ENCODE results near the gene SMIM22. TPM values are rescaled to one million over a fixed set of nuclear protein-coding genes. Genes with fewer than 3 reads are reported as not detected.

SMIM22 gene
- total RNA-seq, 1 donor from 2014 or later: not detected

GRCh38 chr16:4776141-4776705 is 18.9 kb upstream of the SMIM22 start:
- no peak for DNase-seq (ENCODE audit: extremely low spot score in 2 of 2)
- TF ChIP-seq, protein P1, sequence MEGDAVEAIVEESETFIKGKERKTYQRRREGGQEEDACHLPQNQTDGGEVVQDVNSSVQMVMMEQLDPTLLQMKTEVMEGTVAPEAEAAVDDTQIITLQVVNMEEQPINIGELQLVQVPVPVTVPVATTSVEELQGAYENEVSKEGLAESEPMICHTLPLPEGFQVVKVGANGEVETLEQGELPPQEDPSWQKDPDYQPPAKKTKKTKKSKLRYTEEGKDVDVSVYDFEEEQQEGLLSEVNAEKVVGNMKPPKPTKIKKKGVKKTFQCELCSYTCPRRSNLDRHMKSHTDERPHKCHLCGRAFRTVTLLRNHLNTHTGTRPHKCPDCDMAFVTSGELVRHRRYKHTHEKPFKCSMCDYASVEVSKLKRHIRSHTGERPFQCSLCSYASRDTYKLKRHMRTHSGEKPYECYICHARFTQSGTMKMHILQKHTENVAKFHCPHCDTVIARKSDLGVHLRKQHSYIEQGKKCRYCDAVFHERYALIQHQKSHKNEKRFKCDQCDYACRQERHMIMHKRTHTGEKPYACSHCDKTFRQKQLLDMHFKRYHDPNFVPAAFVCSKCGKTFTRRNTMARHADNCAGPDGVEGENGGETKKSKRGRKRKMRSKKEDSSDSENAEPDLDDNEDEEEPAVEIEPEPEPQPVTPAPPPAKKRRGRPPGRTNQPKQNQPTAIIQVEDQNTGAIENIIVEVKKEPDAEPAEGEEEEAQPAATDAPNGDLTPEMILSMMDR (IDR thresholded peaks at IDR 0.05): no peak
- TF ChIP-seq POLR2AphosphoS5 (IDR thresholded peaks at IDR 0.05; ENCODE audit: insufficient read depth in 1 of 2, low read depth in 1 of 2): no peak
- TF ChIP-seq POLR2A (IDR thresholded peaks at IDR 0.05): no peak
- Histone ChIP-seq H3K27ac (no peak overlapping the region), H3K4me1 (no peaks in the 10 kb centered on the region), H3K4me3 (no peak overlapping the region), H3K9me3 (no peaks in the 10 kb centered on the region), H3K36me3 (no peaks in the 10 kb centered on the region), H3K27me3 (no peaks in the 10 kb centered on the region)
- intact Hi-C loops (cut with DNase I): no loop called here

DNA sequence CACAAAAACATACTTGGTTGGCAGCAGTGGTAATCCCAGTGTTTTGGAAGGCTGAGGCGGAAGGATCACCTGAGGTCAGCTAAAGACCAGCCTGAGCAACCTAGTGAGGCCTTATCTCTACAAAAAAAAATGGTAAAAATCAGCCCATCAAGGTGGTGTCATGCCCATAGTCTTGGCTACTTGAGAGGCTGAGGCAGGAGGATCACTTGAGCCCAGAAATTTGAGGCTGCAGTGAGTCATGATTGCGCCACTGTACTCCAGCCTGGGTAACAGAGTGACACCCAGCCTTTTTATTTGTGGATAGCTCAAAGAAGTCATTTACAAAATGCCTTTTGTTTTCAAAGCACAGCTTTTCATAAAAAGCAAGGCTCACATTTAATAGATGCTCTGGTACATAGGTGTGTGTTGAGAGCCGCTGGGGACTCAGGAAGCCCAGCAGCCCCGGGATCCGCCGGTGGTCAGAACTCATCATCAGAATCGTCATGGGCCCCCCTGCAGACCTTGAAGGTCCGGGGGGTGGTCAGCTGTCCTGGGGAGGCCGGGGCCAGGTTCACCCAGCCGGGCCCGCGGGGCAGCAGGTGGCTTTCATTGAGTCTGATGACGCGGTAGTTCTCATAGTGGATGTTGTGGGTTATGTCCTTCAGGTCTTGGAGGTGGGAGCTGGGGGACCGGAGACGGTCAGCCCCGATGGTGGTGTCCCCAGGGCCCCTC is 17.7 kb upstream of the SMIM22 start:
- Histone ChIP-seq H3K27ac (no peak overlapping the region), H3K4me1 (no peaks in the 10 kb centered on the region), H3K27me3 (no peaks in the 10 kb centered on the region), H3K9me3 (no peaks in the 10 kb centered on the region), H3K4me3 (no peak overlapping the region), H3K36me3 (no peaks in the 10 kb centered on the region)
- no peak for DNase-seq (ENCODE audit: extremely low spot score in 2 of 2)
- intact Hi-C loops (cut with DNase I): no loop called here
- TF ChIP-seq POLR2AphosphoS5 (IDR thresholded peaks at IDR 0.05; ENCODE audit: insufficient read depth in 1 of 2, low read depth in 1 of 2) (no peak), POLR2A (IDR thresholded peaks at IDR 0.05) (no peak)
- TF ChIP-seq, protein P1 (IDR thresholded peaks at IDR 0.05): no peak

- intact Hi-C loops (cut with DNase I): no loop called here
- no peak for DNase-seq (ENCODE audit: extremely low spot score in 2 of 2)
- Histone ChIP-seq H3K4me1 (no peaks in the 10 kb centered on the region), H3K4me3 (no peak overlapping the region), H3K27me3 (no peaks in the 10 kb centered on the region), H3K27ac (no peak overlapping the region), H3K36me3 (no peaks in the 10 kb centered on the region), H3K9me3 (no peaks in the 10 kb centered on the region)
- TF ChIP-seq POLR2A (IDR thresholded peaks at IDR 0.05) (no peak), POLR2AphosphoS5 (IDR thresholded peaks at IDR 0.05; ENCODE audit: insufficient read depth in 1 of 2, low read depth in 1 of 2) (no peak)
- TF ChIP-seq, protein P1 (IDR thresholded peaks at IDR 0.05): no peak
These were observed 17.1 kb upstream of the SMIM22 start for GRCh38 chr16:4778050-4778392.

DNA sequence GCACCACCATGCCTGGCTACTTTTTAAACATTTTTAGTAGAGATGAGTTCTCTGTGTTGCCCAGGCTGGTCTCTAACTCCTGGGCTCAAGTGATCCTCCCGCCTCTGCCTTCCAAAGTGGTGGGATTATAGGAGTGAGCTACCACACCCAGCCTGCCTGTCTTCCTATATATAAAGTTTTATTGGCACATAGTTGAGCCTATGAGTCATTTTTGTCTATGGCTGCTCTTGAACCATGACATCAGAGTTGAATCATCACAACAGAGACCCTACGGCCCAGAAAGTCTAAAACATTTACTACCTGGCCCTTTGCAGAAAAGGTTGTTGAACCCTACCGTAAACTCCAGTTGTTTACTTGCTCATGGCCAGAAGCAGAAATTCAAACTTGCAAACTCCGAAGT is 14.9 kb upstream of the SMIM22 start:
- intact Hi-C loops (cut with DNase I): no loop called here
- no peak for DNase-seq (ENCODE audit: extremely low spot score in 2 of 2)
- TF ChIP-seq, protein P1 (IDR thresholded peaks at IDR 0.05): no peak
- TF ChIP-seq POLR2AphosphoS5 (IDR thresholded peaks at IDR 0.05; ENCODE audit: insufficient read depth in 1 of 2, low read depth in 1 of 2) (no peak), POLR2A (IDR thresholded peaks at IDR 0.05) (no peak)
- Histone ChIP-seq H3K4me3 (no peak overlapping the region), H3K36me3 (no peaks in the 10 kb centered on the region), H3K27me3 (no peaks in the 10 kb centered on the region), H3K27ac (no peak overlapping the region), H3K9me3 (no peaks in the 10 kb centered on the region), H3K4me1 (no peaks in the 10 kb centered on the region)

DNA sequence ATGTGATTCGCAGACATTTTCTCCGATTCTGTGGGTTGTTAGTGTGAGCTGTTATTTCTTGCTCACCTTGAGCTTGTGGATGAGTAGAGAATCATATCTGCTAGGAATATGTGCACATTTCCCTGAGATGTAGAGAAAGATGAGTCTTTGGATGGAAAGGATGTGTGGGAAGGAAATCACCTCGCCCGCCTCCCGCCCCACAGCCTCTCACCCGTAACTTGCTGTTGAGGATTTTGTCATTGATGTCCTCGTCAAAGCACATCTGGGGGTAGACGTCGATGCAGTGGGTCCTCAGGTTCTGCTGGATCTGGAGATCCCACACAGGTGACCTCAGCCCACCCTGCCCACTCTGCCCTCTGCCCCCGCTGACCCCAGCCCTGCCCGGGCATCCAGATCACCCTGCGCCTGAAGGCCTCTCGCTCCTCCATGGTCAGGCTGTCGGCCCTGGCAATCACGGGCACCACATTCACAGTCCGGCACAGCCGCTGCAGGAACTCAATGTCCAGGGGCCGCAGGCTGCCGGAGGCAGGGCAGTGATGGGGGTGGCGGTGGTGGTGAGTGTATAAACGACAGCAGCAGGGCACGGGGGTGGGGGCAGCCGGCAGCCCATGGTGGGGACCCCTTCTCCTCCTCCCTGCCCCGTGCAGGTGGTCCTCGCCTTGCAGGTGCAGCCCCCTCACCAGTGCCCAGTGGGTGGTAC is 11.8 kb upstream of the SMIM22 start:
- no peaks in the 10 kb centered on the region for H3K36me3 ChIP-seq
- no peaks in the 10 kb centered on the region for H3K4me1 ChIP-seq
- no peak overlapping the region for H3K4me3 ChIP-seq
- intact Hi-C loops (cut with DNase I): no loop called here
- no peaks in the 10 kb centered on the region for H3K27me3 ChIP-seq
- TF ChIP-seq, protein P1 (IDR thresholded peaks at IDR 0.05): no peak
- TF ChIP-seq POLR2AphosphoS5 (IDR thresholded peaks at IDR 0.05; ENCODE audit: insufficient read depth in 1 of 2, low read depth in 1 of 2): no peak
- TF ChIP-seq POLR2A (IDR thresholded peaks at IDR 0.05): no peak
- DNase-seq (ENCODE audit: extremely low spot score in 2 of 2): no peak
- no peaks in the 10 kb centered on the region for H3K9me3 ChIP-seq
- no peak overlapping the region for H3K27ac ChIP-seq

All from vagina (tissue), 2 donors.